Measurements from ENCODE around the gene CALM3.

DNA sequence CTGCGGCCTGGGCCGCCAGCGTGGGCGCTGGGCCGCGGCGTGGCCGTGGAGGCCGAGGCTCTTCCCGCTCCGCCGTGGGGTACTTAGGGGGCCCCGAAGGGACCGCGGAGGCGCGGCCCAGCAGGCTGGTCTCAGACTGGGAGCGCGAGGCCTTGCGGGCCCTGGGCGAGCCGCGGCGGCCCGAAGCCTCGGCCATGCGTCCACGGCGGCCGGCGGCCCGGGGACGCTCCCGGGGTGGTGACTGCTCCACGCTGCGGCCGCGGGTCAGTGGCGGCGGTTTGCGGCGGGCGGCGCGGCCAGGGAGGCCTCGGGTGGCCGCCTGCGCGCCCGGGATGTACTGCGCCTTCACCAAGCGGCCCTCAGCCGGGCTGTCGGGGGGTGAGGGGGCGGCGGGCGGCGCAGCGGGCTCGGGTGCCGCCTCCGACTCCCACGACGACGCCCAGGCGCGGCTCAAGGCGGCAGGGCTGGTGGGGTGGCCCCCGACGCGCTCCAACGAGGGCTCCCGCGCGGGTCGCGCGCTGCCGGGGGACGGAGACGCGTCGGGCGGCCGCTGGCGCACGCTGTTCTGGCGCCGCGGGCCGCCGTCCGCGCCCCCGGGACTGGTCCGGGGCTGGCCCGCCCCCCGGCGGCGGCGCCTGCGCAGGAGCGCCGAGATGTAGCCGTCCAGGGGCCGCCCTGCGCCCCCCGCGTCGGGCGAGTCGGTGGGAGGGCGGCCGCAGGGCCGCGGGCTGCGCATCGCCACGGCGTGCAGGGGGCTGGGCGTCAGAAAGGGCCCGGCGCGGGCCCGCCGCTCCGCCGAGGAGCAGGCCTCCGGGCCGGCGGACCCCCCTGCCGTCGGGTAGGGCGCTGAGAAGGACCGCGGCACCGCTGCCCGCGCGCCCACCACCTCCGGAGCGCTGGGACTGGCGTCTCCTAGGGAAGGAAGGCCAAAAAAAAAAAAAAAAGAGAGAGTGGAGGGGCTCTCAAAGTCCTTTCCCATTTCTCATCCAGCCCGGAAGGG, 48.1 kb downstream of the CALM3 start:
- no peak for TF ChIP-seq POLR2A (IDR thresholded peaks at IDR 0.05)
- TF ChIP-seq CTCF (IDR thresholded peaks at IDR 0.05), result no peak
